PFSK-1 (cell line): ENCODE measurements around the gene SFXN1.

ENCODE experiments used
- FOXP2 ChIP-seq: optimal IDR thresholded peaks from 2 replicates; pipeline ENCODE3; 2011; ENCODE audit warnings: borderline replicate concordance, control low read depth, inconsistent platforms; ENCODE audit not compliant: insufficient read depth; ENCODE audit errors: extremely low read length, extremely low read depth
- POLR2AphosphoS5 ChIP-seq: IDR thresholded peaks from 2 replicates; pipeline ENCODE4 v1.6.1; 2012; ENCODE audit warnings: low read depth, mild to moderate bottlenecking, control low read depth, low read length, moderate library complexity
- SIN3A ChIP-seq: IDR thresholded peaks from 2 replicates; pipeline ENCODE4 v1.6.1; 2012; ENCODE audit warnings: mild to moderate bottlenecking, low read length, moderate library complexity, borderline replicate concordance; ENCODE audit not compliant: insufficient read depth
- TAF1 ChIP-seq: IDR thresholded peaks from 2 replicates; pipeline ENCODE4 v1.6.1; 2012; ENCODE audit warnings: low read length, control low read depth, borderline replicate concordance; ENCODE audit not compliant: insufficient read depth
- TF ChIP-seq, protein P1 (sequence below), 2 experiments: IDR thresholded peaks; 2 replicates each; pipeline versions ENCODE4 v1.6.1 to v1.8.0; 2011 to 2012; ENCODE audit warnings: low read depth in 2 of 2, low read length in 2 of 2, control low read depth in 1 of 2, inconsistent platforms in 1 of 2, mild to moderate bottlenecking in 1 of 2, moderate library complexity in 1 of 2; ENCODE audit not compliant: insufficient read depth in 1 of 2

Gene SFXN1

GRCh38 chr5:175551266-175551665 is 72.9 kb downstream of the SFXN1 start:
- TF ChIP-seq SIN3A, result no peak
- TF ChIP-seq FOXP2, result no peak
- TF ChIP-seq TAF1, result no peak
- TF ChIP-seq, protein P1, sequence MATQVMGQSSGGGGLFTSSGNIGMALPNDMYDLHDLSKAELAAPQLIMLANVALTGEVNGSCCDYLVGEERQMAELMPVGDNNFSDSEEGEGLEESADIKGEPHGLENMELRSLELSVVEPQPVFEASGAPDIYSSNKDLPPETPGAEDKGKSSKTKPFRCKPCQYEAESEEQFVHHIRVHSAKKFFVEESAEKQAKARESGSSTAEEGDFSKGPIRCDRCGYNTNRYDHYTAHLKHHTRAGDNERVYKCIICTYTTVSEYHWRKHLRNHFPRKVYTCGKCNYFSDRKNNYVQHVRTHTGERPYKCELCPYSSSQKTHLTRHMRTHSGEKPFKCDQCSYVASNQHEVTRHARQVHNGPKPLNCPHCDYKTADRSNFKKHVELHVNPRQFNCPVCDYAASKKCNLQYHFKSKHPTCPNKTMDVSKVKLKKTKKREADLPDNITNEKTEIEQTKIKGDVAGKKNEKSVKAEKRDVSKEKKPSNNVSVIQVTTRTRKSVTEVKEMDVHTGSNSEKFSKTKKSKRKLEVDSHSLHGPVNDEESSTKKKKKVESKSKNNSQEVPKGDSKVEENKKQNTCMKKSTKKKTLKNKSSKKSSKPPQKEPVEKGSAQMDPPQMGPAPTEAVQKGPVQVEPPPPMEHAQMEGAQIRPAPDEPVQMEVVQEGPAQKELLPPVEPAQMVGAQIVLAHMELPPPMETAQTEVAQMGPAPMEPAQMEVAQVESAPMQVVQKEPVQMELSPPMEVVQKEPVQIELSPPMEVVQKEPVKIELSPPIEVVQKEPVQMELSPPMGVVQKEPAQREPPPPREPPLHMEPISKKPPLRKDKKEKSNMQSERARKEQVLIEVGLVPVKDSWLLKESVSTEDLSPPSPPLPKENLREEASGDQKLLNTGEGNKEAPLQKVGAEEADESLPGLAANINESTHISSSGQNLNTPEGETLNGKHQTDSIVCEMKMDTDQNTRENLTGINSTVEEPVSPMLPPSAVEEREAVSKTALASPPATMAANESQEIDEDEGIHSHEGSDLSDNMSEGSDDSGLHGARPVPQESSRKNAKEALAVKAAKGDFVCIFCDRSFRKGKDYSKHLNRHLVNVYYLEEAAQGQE (IDR thresholded peaks at IDR 0.05; ENCODE audit: insufficient read depth in 1 of 2, low read depth in 2 of 2, low read length in 2 of 2), result no peak
- no peak for TF ChIP-seq POLR2AphosphoS5

DNA sequence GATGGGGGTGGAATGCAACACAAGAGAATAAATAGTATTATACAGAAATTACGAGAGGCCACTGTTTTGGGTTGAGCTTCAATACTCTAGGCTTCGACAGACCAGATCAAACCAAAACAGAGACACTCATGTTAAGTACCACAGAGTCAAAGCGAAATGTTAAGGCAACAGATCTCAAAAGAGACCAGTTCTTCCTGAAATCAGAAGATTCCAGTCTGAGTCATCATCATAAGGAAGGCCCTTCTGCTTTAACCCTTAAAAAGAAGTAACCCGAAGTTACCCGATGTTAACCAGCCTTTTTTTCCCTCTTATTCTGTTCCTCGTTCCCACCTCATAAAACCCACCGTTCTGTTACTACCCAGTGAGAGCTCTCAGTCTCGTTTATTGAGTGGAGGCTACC is 75.9 kb downstream of the SFXN1 start:
- no peak for TF ChIP-seq POLR2AphosphoS5
- TF ChIP-seq, protein P1 (IDR thresholded peaks at IDR 0.05; ENCODE audit: insufficient read depth in 1 of 2, low read depth in 2 of 2, low read length in 2 of 2), result no peak

GRCh38 chr5:175555168-175555785 is 76.9 kb downstream of the SFXN1 start:
- TF ChIP-seq FOXP2 (no peak), POLR2AphosphoS5 (no peak), TAF1 (no peak), SIN3A (no peak)
- TF ChIP-seq, protein P1 (IDR thresholded peaks at IDR 0.05; ENCODE audit: insufficient read depth in 1 of 2, low read depth in 2 of 2, low read length in 2 of 2), result no peak

GRCh38 chr5:175556794-175557193 is 78.4 kb downstream of the SFXN1 start:
- no peak for TF ChIP-seq SIN3A
- TF ChIP-seq TAF1, result no peak
- TF ChIP-seq POLR2AphosphoS5, result no peak
- TF ChIP-seq, protein P1 (IDR thresholded peaks at IDR 0.05; ENCODE audit: insufficient read depth in 1 of 2, low read depth in 2 of 2, low read length in 2 of 2), result no peak
- no peak for TF ChIP-seq FOXP2

GRCh38 chr5:175557778-175558177 is 79.4 kb downstream of the SFXN1 start:
- no peak for TF ChIP-seq FOXP2
- TF ChIP-seq, protein P1 (IDR thresholded peaks at IDR 0.05; ENCODE audit: insufficient read depth in 1 of 2, low read depth in 2 of 2, low read length in 2 of 2), result no peak
- TF ChIP-seq SIN3A, result no peak
- no peak for TF ChIP-seq TAF1
- no peak for TF ChIP-seq POLR2AphosphoS5
